Dermis blood vessel endothelial cell (primary cell): ENCODE results near the gene FA2H. TPM values are rescaled to one million over a fixed set of nuclear protein-coding genes. Genes with fewer than 3 reads are reported as not detected.
"Not testable (repeated sequence)": the region's sequence is repeated elsewhere in the genome, so short reads cannot be mapped to it uniquely, and the experiment has no call there.

Experiments used
- DNase-seq: peaks from one replicate; pipeline ENCODE4 v3.0.0; 2010
- total RNA-seq: library from RNA; depleted of rRNA; stranded (reverse); fragments of >200 nt; gene quantifications from 2 replicates; pipeline ENCODE4 v1.2.3, GENCODE V29; 2014

FA2H gene
- total RNA-seq, 1 donor from 2014 or later = not detected

DNA sequence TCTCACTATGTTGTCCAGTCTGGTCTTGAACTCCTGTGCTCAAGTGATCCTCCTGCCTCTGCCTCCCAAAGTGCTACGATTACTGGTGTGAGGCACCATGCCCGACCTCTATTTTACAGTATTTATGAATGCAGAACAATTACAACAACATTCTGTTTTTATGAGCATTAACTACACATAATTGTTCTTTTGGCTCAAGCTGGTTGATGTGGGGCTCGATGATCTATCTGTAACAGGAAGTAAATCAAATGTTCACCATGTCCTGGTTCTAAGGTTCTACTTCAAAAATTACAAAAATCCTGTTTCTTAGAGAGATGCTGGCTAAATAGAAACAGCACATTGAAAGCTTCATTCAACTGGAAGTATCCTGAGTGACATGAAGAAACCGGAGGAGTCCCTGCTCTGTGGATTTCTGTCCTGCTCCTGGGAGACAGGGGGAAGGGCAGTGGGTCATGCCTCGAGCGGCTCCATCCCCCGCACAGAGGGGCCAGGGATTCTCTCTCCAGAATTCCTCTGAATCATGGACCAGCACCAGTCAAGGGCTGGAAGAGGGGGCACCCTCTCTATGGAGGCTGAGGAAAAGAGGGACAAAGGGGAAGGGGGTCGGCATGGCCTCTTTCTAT, 31.5 kb downstream of the FA2H start:
- no peak for DNase-seq

DNA sequence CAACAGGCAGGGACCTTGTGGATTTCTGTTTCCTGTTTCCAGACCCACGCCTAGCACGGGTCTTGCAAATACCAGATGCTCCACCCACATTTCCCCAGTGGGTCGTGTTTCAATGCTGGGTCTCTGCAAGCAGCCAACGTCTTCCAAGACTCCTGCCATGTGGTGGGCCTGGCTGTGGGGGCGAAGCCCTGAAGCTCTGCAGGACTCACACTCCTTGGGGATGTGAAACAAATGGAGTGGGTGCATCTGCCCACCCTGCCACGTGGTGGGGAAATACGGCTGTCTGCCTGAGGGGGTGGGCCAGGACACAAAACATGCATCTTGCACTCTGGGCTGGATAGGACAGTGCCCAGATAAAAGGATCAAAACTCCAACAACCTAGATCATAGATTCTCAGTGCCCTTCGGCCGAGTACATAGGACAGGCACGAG, 32.6 kb downstream of the FA2H start:
- DNase-seq = no peak

DNA sequence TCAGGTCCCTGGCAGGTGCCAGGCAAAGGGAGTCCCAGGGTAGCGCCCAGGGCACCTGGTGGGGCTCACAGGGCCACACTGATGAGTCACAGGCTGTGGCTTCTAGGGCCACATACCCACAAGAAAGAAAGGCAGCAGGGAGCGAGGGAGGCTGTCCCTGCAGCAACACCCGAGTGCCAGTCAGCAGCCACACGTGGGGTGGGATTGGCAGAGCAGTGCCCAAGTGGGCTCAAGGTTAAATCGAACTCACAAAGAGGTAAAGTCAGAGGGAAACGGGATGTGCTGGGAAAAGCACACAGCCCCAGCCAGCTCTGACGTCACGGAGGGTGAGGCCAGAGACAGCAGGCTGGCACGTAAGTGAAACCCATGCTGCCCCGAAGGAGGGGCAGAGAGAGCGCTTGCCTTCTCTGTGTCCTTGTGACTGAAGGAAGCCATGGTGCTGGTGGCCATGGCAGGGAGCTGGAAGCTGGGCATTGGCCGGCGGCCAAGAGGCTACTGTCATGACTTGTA, 33.8 kb downstream of the FA2H start:
- DNase-seq = no peak

GRCh38 chr16:74739275-74739674, 35.3 kb downstream of the FA2H start:
- DNase-seq = no peak

- no peak for DNase-seq
Observed at GRCh38 chr16:74738816-74739215, 35.8 kb downstream of the FA2H start.

DNA sequence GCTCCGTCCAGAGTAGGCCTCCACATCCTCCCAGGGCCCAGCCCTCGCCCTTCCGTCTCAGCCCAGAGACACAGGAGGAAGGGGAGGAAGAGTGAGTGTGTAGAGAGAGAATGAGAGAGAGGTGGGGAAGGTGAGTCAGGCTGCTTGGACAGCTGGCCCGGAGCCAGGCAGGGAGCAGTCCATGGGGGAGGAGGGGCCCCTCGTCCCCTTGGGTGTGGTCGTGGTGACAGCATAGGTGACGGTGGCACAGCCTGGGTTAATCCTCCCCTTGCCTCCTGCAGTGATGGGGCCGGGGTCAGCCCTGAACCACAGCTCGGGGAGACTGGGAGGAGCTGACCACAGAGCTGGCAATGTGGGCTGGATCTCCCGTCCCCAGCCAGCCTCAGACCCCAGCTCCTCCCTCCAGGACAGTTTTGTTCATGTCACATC, 36.5 kb downstream of the FA2H start:
- peak; percentile 21 for DNase-seq

DNA sequence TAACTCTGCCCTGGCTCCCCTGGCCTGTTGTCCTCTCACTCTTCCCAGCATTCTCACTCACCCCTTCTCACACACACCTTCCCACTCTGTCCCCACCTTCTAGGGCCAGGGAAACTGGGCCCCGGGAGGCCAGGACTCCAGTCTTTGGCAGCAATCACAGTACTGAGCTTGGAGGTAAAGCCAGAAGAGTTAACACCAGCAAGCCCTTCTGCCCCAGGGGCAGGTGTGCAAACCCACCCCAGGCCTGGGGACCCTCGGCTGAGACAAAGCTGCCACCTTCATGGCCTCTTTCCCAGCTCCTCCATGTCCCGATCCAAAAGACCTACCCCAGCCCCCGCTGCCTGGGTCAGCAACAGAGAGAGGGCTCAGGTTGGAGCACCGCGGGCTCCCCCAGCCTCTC, 37.1 kb downstream of the FA2H start:
- DNase-seq = no peak

- no peak for DNase-seq
Observed at GRCh38 chr16:74736531-74737157, 38.0 kb downstream of the FA2H start.

- no peak for DNase-seq
Observed at GRCh38 chr16:74735554-74735953, 39.1 kb downstream of the FA2H start.

- DNase-seq = no peak
Observed at GRCh38 chr16:74735162-74735452, 39.5 kb downstream of the FA2H start.

DNA sequence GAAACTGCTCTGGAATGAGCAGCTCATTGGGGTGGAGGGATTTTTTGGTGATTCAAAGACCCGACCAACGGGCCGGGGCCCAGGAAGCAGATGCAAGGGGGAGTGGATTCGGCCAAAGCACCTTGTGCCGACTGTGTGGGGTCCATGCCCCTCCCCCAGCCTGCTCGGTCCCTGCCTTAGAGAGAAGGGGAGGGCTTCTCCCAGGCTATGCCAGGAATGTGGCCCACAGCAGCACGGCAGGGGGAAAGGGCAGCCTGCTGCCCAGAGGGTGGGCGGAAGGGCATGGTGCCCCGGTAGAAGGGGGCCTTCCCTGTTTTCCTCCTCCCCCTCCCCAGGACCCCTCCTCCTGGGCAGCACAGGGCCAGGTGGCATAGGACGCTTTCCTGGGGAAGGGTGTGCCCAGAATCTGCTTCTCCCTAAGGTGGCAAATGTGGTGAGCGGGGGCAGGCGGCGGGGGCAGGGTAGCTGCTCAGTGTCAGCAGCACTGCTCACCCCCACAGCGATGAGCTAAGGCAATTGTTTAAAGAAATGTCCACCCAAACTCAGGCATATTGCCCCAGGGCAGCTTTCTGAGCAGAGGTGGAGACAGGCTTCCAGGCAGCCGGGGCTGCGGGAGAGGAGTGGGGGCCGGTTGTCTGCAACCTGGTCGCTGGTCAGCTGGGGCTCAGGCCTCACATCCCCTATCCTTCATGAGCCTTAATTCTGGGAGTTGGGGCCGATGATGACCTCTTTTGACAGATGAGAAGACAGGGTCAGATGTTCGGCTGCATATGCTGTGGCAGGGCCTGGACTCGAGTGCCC, 40.1 kb downstream of the FA2H start:
- DNase-seq = no peak

DNA sequence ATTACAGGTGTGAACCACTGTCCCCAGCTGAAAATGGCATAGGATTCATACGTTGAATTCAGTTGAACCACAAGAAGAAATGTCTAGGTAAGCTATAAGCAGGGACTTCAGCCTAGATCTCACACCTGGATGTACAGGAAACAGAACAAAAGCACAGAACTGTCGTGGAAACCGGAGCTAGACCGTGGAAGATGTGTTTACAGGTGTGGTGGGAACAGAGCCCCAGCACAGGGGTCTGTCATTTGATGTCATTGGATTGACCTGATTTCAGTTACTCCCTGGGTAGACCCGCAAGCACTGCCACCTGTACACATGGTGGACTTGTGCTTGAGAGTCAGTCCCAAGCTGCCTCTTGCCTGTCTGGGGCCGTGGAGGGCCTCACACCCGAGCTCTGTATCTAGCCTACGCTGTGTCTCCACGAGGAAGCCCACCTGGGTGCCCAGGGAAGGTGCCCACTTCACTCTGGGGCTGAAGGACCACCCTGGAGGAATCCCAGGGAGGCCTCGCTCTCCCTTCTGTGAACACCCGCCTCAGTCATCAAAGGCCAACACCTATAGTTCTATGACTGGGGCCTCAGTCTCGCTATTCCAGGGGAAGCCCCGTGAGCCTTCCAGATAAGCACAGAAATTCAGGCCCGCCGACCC, 41.8 kb downstream of the FA2H start:
- DNase-seq = no peak

DNA sequence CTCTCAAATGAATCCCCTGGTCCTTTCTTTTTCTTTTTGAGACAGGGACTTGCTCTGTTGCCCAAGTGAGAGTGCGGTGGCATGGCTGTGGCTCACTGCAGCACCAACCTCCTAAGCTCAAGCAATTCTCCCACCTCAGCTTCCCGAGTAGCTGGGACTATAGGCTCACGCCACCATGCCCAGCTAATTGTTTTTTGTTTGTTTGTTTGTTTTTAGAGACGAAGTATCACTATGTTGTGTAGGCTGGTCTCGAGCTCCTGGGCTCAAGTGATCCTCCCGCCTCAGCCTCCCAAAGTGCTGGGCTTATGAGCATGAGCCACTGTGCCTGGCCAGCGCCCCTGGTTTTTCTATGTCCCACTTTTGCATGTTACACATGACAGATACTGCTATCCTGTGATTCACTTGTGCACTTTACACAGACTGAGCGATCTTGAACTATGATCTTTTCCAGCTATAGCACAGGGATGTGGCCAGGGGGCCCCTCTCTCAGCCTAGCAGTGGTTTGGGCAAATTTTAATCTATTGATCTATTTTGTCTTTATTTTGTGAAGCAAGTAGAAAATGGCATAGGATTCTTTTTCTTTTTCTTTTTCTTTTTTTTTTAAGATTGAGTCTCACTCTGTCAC, 42.7 kb downstream of the FA2H start:
- DNase-seq = no peak

GRCh38 chr16:74729783-74730683, 44.6 kb downstream of the FA2H start:
- no peak for DNase-seq

GRCh38 chr16:74727903-74728302, 46.7 kb downstream of the FA2H start:
- no peak for DNase-seq

DNA sequence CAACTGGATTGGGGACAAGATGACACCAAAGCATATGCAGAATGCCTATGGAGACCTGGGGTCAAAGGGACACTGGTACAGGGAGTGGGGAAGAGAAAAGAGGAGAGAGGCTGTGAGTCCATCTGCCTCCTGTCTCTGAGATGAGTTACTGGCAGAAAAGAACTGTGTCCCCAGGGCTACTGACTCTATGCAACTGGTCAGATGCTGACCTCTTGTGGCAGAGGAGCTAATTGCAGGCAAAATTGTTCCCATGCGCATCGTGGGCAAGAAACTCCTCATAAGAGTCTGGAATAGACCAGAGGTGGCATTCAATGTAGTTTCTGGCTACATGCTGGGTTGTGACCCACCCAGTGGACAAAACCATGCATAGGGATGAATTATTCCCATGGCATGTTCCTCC, 47.9 kb downstream of the FA2H start:
- no peak for DNase-seq

GRCh38 chr16:74725651-74726455, 48.8 kb downstream of the FA2H start:
- DNase-seq = no peak

DNA sequence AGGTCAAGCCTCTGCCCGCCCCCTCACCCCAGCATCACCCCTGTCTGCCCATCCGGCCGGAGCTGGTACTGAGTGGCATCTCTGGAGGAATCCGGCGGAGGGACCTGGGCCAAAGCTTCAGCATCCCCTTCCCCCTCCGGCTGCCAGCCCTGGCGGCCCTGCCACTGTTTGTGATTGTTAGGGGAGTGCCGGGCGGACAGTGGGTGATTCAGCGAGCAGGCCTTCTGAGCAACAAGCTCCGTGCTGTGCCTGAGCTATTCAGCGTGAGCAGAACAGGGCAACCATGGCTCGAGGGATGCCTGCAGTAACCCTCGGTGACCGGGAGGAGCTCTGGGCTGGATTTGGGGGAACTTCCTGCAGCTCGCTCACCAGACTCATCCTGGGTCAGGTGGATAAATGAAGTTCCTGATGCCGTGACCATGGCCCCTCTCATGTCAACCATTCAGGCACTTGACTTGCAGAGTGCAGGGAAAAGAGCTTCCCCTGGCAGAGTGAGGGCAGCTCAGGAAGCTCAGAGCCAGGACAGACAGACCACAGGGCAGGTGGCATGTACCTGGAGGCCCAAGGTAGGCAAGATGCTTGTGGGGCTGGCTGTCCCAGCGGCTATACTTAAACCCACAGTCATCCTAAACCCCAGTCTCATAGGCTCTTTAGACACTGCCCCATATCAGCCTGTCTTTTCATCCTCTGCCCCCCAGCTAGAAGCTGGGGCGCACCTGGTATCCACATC, 49.6 kb downstream of the FA2H start:
- peak; percentile 30 for DNase-seq

GRCh38 chr16:74723256-74723655, 51.4 kb downstream of the FA2H start:
- DNase-seq = no peak

- DNase-seq = not testable (repeated sequence)
Observed at GRCh38 chr16:74722156-74722555, 52.5 kb downstream of the FA2H start.
